Measurements from ENCODE around the gene CCL3.
"Not testable (repeated sequence)": the region's sequence is repeated elsewhere in the genome, so short reads cannot be mapped to it uniquely, and the experiment has no call there.

CCL3 gene

DNA sequence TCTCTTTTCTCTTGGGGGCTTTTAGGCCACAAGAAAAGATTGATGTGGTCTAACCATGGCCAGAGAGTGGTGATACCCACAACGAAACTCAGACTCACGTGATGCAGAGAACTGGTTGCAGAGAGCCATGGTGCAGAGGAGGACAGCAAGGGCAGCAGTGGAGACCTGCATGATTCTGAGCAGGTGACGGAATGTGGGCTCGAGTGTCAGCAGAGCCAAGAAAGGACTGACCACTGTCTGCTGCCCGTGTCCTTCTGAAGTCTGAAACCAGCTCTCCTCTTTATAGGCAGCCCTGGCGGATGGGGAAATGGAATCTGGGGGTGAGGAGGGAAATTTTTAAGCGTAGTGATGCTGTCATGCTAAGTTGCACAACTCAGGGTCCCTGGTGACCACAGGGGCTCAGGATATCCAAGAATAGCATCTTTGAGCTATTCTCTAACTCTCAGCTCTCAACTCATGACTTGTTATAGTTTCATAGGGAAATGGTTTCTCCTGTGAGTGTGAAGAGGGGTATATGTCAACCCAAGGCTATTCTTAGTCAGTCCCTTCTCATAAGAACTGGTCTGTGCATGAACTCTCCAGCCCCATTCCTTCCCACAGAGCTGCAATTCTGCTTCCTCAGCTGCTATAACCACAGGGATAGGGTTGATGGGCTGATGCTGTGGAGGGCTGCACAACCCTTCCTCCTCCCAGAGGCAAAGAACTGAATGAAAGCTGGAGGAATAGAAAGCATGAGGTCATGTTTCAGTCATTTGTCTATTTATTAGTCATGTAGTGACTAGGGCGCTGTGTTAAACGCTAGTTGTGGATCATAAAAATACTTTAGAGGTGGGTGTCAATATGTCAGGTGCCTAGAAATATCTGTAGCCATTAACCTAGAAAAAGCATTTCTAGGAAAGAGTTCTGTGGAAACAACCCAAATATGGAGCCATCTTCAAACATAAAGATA lies at the start of gene CCL3:
TSS of gene CCL3 (minus strand) at position 256 of the 949 bp plus-strand sequence. CDS start at position 171, 85 bp downstream.
- peak; percentile 79 for DNase-seq (ENCODE audit: low spot score)

- DNase-seq (ENCODE audit: low spot score): no peak
These were observed 46.5 kb upstream of the CCL3 start for GRCh38 chr17:36136439-36136838.

GRCh38 chr17:36136036-36136435 lies 46.1 kb upstream of the CCL3 start:
- DNase-seq (ENCODE audit: low spot score): no peak

GRCh38 chr17:36135465-36135864 lies 45.5 kb upstream of the CCL3 start:
- DNase-seq (ENCODE audit: low spot score): no peak

GRCh38 chr17:36133602-36134236 lies 43.8 kb upstream of the CCL3 start:
- DNase-seq (ENCODE audit: low spot score): no peak

DNA sequence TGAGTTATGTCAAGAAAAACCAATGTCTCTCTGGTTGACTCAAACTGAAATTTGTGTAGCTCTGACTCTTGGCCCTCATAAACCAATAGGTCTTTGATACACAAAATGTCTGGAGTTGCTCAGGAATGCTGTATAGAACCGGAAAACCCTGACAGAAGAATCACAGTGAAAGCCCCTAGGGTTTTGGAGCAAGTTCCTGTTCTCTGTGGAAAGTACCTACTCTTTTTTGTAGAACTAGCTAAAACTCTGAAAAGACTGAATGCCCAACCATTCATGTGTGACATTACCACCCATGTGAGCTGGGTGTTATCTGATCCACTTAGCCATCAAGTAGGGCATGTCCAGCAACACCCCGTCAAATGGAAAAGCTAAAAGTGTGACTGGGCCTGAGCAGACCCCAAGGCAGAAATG lies 42.5 kb upstream of the CCL3 start:
- peak; percentile 40 for DNase-seq (ENCODE audit: low spot score)

- DNase-seq (ENCODE audit: low spot score): no peak
These were observed 42.0 kb upstream of the CCL3 start for GRCh38 chr17:36131931-36132330.

- DNase-seq (ENCODE audit: low spot score): no peak
These were observed 41.5 kb upstream of the CCL3 start for GRCh38 chr17:36131421-36131820.

DNA sequence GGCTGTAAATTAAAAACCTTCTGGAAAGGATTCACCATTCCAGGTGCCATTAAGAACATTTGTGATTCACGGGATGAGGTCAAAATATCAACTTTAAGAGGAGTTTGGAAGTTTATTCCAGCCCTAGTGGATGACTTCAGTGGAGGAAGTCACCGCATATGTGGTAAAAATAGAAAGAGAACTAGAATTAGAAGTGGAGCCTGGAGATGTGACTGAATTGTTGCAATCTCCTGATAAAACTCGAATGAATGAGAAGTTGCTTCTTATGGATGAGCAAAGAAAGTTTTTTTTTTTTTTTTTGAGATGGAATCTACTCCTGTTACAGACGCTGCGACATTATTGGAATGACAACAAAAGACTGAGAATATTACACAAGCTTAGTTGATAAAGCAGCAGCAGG lies 40.4 kb upstream of the CCL3 start:
- no peak for DNase-seq (ENCODE audit: low spot score)

DNA sequence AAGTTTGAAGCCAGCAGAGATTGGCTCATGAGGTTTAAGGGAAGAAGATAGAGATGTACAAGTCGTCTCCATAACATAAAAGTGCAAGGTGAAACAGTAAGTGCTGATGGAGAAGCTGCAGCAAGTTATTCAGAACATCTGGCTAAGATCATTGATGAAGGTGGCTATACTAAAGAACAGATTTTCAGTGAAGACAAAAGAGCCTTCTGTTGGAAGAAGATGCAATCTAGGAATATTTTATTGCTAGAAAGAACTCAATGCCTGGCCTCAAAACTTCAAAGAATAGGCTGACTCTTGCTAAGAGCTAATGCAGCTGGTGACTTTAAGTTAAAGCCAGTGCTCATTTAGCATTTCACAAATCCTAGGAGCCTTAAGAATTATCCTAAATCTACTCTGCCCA lies 39.7 kb upstream of the CCL3 start:
- DNase-seq (ENCODE audit: low spot score): no peak

- no peak for DNase-seq (ENCODE audit: low spot score)
These were observed 38.6 kb upstream of the CCL3 start for GRCh38 chr17:36128411-36128978.

GRCh38 chr17:36127911-36128310 lies 38.0 kb upstream of the CCL3 start:
- no peak for DNase-seq (ENCODE audit: low spot score)

DNA sequence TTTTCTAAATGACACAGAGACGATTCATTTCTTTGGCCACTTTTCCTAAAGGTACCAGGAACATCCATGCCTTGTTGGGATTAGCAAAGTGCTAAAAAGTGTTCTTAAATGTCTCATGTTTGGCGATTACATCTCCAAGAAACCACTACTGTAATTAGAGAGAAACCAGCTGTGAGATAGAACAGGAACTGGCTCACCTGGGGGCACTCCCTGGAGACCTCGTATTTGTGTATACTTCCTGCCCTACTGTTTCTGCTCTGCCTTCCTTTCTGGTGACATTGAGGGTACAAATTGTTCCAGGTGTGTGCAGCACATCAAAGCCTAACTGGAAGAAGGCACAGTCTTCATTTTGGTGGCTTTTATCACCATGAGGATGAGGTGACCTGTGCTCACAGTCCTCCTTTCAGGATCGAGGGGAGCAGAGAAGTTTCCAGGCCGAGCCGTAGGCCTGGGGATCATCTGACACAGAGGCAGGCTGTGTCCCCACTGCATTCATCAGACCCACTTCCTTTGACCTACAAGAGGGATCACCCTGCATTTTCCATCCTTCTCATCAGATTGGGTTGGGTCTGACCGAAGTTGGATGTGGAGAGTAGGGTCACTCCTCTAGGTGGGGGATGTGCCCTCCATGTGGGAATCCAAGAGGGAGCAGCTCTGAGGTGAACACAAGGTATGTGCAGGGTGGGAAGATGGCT lies 37.4 kb upstream of the CCL3 start:
- DNase-seq (ENCODE audit: low spot score): peak; percentile 46

- peak; percentile 59 for DNase-seq (ENCODE audit: low spot score)
These were observed 35.2 kb upstream of the CCL3 start for GRCh38 chr17:36124879-36125824.

DNA sequence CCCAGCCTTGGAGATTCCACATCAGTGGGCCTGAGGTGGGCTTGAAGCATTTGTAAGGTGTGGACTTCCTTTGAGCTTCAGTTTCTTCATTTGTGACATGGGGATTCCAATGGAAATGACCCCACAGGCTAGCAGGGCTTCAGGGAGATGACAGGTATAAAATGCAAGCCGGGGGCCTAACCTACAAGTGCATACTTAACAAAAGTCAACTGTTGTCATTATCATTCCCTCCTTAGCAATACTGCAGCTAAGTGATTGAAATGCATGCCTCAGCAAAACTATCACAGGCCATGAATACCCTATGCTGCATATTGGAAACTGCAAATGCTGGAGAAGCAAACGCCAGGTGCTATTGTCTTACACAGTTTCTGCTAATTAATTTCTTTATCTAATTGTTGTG lies 33.5 kb upstream of the CCL3 start:
- DNase-seq (ENCODE audit: low spot score): no peak

DNA sequence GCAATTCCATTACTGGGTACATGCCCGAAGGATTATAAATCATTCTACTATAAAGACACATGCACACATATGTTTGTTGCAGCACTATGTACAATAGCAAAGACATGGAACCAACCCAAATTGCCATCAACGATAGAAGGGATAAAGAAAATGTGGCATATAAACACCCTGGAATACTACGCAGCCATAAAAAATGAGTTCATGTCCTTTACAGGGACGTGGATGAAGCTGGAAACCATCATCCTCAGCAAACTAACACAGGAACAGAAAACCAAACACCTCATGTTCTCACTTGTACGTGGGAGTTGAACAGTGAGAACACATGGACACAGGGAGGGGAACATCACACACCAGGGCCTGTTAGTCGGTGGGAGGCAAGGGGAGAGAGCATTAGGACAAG lies 31.2 kb upstream of the CCL3 start:
- DNase-seq (ENCODE audit: low spot score): not testable (repeated sequence)

- no peak for DNase-seq (ENCODE audit: low spot score)
These were observed 30.3 kb upstream of the CCL3 start for GRCh38 chr17:36120221-36120620.

DNA sequence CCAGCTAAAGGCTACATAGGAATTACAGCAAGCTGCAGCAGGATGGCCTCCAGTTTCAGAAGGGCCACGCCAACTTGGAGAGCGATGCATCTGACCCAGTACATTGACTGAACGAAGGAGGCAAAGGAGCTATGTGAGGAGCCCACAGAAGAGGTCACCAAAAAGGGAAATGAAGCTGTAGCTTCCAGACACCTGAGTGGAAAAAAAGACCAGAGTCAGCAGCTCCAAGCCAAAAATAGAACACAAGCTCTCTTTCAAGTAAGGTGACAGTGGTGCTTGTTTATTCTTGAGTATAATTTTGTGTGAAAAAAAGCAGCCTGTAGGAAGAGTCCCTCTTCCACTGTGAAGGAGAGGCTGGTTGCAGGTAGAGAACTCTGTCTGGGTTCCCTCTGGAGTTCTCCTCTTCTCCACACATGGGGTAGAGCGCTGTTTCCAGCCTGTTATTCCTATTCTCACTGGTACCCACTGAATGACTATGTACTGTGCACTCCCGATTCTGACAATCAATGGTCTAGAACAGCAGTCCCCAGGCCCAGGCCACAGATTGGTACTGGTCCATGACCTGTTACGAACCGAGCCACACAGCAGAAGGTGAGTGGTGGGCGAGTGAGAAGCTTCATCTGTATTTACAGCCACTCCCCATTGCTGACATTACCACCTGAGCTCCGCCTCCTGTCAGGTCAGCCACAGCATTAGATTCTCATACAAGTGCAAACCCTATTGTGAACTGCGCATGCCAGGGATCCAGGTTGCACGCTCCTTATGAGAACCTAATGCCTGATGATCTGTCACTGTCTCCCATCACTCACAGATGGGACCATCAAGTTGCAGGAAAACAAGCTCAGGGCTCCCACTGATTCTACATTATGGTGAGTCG lies 28.8 kb upstream of the CCL3 start:
- DNase-seq (ENCODE audit: low spot score): no peak

GRCh38 chr17:36117505-36118382 lies 27.8 kb upstream of the CCL3 start:
- no peak for DNase-seq (ENCODE audit: low spot score)

Data from NAMALWA (cell line).